T47D (cell line): ENCODE measurements around the gene LDLRAD4.

Experiments
- DNase-seq, 2 experiments: peaks; one replicate each; pipeline versions ENCODE4 v3.0.0 to v3.0.0-alpha.2; 2011 to 2012; ENCODE audit warnings: low read depth in 1 of 2, low spot score in 1 of 2
- JUND ChIP-seq: IDR thresholded peaks from 2 replicates; pipeline ENCODE4 v1.6.1; 2012; ENCODE audit warnings: low read depth
- in situ Hi-C: cut with HindIII; loops from 2 replicates; pipeline ENCODE4 v1.10.0; 2016; ENCODE audit warnings: low sequenced_read_pairs, low pct_unique_long_range_greater_than_20kb

The LDLRAD4 gene

GRCh38 chr18:13369756-13370510 is 151.4 kb downstream of the LDLRAD4 start:
- in situ Hi-C loops = no loop called here
- no peak for DNase-seq
- no peak for TF ChIP-seq JUND

DNA sequence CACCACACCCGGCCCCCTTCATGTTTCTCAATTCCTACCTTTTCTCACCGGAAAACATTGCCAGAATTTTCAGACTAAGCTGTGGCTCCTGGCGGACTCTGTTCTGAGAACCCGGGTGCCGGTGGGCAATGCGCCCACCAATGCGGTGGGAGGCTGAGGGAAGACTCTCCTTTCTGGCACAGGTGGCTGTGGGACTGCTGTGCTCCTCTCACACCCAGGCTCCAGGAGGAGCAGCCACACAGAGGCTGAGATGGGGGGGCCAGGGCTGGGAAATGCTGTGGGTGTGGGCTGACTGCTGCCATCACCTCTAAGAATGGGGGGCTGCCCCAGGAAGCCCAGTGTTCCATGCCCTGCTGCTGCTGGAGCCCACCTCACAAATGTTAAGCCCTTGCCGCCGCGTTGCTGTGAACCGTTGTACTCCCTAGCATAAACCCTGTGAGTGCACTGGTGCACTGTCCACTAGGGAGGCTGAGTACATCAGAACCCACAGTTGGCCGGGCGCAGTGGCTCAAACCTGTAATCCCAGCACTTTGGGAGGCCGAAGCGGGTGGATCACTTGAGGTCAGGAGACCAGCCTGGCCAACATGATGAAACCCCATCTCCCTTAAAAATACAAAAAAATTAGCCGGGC is 152.6 kb downstream of the LDLRAD4 start:
- no peak for TF ChIP-seq JUND
- in situ Hi-C loops = no loop called here
- no peak for DNase-seq

- no peak for TF ChIP-seq JUND
- no peak for DNase-seq
- in situ Hi-C loops = no loop called here
These were observed 153.3 kb downstream of the LDLRAD4 start for GRCh38 chr18:13371689-13372418.

GRCh38 chr18:13372531-13372951 is 154.0 kb downstream of the LDLRAD4 start:
- in situ Hi-C loops = no loop called here
- no peak for DNase-seq

GRCh38 chr18:13374096-13374467 is 155.5 kb downstream of the LDLRAD4 start:
- no peak for DNase-seq
- TF ChIP-seq JUND = no peak
- in situ Hi-C loops = no loop called here

More at GRCh38 chr18:13372531-13372951, 154.0 kb downstream of the LDLRAD4 start:
- TF ChIP-seq JUND = no peak

DNA sequence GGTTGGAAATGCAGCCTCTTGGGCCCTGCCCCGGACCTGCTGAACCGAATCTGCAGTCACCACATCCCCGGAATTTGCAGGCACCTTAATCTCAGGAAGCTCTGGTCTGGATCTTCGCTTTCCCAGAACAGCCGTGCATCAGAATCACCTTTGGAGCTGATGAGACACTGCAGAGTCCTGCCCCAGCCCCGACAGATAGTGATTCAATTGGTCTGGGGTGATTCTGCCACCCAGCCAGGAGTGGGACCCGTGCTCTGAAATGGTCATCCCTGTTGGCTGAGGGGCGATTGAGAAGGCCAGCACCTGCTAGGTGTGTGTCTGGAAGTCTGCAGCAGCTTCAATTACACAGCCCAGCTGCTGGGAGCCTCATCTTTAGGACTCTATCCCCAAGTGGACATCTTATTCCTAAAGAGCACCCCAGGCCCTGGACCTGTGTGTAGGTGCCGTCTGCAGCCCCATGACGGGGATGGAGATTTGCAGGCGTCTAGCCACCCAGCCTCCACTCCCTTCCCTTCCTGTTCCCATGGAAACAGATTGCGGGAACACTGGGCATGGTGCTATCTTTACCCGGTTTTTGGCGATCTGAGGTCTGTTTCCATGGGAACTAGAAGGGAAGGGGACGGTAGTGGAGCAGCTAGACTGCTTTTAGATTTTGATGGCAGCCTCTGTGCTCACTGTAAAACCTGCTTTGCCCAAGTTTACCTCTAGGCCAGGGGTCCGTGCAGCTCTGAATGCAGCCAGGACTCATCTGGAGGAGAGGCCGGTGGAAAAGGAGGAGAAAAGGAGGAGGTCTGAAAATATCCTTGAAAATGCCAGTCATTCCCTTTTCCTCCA is 156.1 kb downstream of the LDLRAD4 start:
- in situ Hi-C loops = no loop called here
- no peak for TF ChIP-seq JUND
- no peak for DNase-seq

- in situ Hi-C loops = no loop called here
- TF ChIP-seq JUND = no peak
- DNase-seq = no peak
These were observed 157.0 kb downstream of the LDLRAD4 start for GRCh38 chr18:13375302-13376255.

GRCh38 chr18:13376298-13376840 is 157.8 kb downstream of the LDLRAD4 start:
- in situ Hi-C loops = no loop called here
- no peak for DNase-seq
- TF ChIP-seq JUND = no peak

- in situ Hi-C loops = no loop called here
- DNase-seq = no peak
- TF ChIP-seq JUND = no peak
These were observed 158.3 kb downstream of the LDLRAD4 start for GRCh38 chr18:13376841-13377351.

GRCh38 chr18:13377496-13377895 is 158.9 kb downstream of the LDLRAD4 start:
- TF ChIP-seq JUND = no peak
- DNase-seq = no peak
- in situ Hi-C loops = no loop called here

GRCh38 chr18:13378150-13378549 is 159.6 kb downstream of the LDLRAD4 start:
- DNase-seq = no peak
- in situ Hi-C loops = no loop called here
- TF ChIP-seq JUND = no peak
